GM19025 (cell line): ENCODE results near the gene WDR55.
"Not testable (repeated sequence)": the region's sequence is repeated elsewhere in the genome, so short reads cannot be mapped to it uniquely, and the experiment has no call there.

ENCODE experiments used
- ATAC-seq: cut with Tn5 transposase; IDR thresholded peaks from one replicate; pipeline ENCODE4 v1.9.1; 2021; ENCODE audit warnings: mild to moderate bottlenecking, low read depth, moderate library complexity; ENCODE audit not compliant: unreplicated experiment

WDR55 gene

GRCh38 chr5:140642718-140643117 lies 22.0 kb upstream of the WDR55 start:
- ATAC-seq, result no peak

GRCh38 chr5:140647042-140647419 lies 17.7 kb upstream of the WDR55 start:
- peak; percentile 39 for ATAC-seq

- no peak for ATAC-seq
Measured at GRCh38 chr5:140658870-140659269, 5.8 kb upstream of the WDR55 start.

DNA sequence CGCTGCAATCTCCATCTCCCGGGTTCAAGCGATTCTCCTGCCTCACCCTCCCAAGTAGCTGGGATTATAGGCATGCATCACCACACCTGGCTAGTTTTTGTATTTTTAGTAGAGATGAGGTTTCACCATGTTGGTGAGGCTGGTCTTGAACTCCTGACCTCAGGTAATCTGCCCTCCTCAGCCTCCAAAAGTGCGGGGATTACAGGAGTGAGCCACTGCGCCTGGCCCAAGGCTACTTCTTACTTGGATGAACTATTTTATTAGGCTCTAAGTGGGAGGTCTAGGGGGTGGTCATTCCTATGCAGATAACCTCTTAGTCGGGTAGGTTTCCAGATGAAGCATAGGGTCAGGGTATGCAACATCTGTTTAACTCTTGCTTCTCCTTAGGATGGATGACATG lies 4.3 kb upstream of the WDR55 start:
- ATAC-seq, result not testable (repeated sequence)

GRCh38 chr5:140664030-140664358 lies 710 bp upstream of the WDR55 start:
- ATAC-seq, result no peak

- not testable (repeated sequence) for ATAC-seq
Measured at GRCh38 chr5:140671035-140671434, 6.3 kb downstream of the WDR55 start.

GRCh38 chr5:140671472-140672125 lies 6.9 kb downstream of the WDR55 start:
- ATAC-seq, result no peak

DNA sequence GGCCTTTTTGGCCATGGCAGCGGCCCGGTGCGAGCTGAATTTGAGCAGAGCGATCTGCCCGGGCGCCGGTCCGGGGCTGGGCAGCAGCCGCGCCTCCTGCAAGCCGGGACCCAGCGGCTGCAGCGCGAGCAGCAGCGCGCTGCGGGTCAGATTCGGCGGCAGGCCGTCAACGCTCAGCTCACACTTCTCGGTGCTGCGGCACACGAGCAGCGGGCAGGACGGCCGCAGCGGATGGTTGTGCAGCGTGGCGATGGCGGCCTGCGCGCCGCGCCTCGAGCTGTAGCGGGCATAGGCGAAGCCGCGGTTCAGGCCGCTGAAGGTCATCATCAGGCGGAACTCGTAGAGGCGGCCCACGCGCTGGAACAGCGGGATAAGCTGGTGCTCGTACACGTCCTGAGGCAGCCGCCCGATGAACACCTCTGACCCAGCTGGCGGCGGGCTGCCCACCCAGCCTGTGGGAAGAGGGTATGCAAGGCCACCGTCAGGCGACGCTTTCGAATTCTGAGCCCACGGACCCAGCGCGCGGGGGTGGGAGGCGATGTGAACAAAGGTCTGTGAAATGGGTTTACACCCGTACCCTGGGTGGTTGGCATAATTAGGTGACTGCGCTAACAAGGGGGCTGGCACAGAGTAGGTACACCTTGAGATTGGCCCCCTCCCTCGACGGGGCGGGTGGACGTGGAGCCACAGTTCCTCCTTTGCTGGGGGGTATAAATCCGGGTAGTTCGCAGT lies 7.9 kb downstream of the WDR55 start:
- no peak for ATAC-seq

DNA sequence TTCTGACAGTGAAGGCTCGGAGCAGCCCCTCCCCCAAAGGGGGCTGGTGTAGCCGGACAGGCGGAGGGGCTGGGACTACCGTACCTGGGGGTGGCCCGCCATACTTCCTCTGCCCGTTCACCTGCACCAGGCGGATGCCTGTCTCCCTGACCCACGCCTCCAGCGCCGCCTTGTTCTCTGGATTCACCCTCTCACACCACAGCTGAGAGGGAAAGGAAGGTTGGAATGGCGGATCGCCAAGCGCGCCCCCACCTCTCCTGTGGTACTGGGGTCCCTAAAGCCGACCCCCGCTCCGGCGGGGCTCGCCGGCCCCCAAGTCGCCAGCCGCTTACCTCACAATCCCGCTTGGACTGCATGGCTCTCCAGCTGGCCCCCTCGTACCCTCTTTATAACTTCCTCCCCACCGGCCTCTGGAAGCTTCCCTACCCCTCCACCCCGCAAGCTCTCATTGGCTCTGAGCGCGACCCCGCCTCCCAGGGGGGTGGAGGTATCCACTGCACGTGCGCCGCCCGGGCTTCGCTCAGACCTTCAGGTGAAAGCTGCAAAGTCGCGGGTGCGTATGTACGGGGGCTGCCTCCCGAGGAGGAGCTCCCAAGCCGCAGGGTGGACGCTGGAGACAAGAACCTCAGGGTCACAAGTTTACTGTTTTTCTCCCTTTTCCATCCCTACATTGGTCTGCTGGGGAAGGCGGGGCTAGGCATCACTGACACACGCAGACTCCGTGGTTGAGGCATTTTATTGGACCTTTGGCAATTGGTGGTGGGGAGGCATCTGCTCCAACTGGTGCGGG lies 8.7 kb downstream of the WDR55 start, which contains the start of gene DND1:
TSS of gene DND1 (minus strand) at position 390 of the 790 bp plus-strand sequence. CDS start at position 356, 34 bp downstream.
- no peak for ATAC-seq

GRCh38 chr5:140674211-140674610 lies 9.5 kb downstream of the WDR55 start:
- ATAC-seq, result no peak

DNA sequence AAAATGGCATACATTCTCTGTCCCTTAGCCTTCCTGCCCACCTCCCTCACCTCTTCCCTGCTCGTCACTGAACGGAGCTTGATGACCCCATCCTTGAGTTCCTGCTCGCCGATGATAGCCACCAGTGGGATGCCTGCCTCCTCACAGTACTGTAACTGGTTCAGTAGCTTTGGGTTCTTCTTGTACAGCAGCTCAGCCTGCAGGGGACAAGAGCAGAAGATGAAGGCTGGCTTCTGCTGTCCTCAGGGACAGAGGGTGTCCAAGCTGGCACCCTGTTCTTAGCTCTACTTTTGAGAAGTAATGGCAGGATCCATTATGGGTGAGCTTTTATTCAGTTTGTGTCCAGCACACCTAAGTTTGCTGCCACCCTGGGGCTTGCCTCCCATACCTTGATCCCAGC lies 9.9 kb downstream of the WDR55 start:
- no peak for ATAC-seq

GRCh38 chr5:140677947-140678346 lies 13.2 kb downstream of the WDR55 start:
- peak; percentile 83 for ATAC-seq

DNA sequence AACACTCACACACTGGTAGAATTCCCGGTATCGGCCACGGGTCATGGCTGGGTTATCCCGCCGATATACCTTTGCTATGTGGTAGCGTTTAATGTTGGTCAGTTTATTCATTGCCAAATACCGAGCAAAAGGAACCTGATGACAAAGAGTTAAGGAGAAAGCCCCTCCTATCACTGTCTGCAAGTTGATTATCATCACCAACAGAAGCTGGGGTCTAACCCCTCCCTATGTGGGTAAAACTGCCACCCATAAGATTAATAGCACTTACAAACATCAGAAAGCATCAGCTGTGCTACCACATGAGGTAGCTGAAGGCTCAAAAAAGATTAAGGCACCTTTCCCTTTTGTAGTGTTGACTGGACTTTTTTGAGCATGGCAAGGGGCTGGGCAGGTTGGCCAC lies 14.3 kb downstream of the WDR55 start:
- ATAC-seq, result no peak

DNA sequence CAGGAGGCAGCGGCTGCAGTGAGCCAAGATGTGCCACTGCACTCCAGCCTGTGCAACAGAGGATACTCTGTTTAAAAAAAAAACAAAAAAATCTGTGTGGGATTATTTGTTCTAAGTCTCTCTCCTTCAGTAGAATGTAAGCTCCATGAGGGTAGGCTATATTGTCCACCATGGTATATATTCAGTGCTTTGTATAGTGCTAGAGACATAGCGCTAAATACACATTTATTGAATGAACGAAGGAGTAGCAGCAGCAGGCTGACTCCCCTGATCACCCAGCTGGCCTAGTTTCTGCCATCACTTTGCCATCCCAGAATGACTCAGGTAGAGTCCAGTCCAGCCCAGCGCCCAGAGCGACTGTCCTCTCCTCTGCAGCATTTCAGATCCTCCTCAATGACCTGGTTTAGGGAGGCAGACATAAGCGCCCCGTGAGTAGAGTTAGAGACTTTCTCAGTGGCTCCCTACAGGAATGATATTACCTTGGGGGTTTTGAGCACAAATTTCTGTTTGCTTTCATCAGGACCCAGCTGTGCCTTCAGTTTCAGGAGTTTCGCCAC lies 25.8 kb downstream of the WDR55 start:
- ATAC-seq, result no peak

DNA sequence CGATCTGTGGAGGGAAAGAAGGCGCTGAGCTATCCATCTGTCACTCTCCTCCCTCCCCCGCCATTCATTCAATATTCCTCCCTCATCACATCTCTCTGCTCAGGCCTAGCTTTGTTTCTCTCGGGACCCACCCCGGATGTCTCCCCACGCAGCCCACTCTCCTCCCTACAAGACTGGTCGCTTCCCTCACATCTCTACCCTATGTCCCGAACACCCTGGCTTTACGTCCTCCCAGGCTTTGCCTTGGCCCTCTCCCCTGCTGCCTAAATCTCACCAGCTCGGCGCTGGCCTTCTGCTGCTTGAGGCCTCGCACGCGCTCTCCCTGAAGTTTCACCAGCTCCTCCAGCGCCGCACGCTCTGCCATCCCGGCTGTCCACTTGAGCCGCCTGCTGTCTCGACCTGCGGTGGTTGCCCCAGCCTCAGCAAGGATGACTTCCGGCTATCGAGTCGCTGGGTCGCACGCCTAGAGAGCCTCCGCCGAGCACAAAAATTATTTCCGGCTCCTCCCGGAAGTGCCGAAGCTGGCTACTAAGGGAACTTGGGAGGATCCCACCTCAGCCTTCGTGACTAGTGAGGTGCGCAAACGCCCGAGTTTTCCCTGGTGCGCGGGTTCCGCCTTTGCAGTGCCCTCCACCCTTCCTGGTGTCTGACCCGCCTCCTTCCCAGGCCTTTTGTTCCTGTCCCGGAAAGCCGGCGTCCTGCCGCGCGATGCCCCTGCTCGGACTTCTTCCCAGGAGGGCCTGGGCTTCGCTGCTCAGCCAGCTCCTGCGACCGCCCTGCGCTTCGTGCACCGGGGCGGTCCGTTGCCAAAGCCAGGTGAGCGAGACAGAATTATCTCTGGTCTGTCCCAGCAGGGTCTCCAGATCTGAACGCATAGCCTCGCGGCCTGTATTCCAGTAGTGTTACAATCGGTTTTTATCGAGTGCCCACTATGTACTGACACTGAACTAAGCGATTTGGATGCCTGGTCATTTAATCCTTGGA lies 26.5 kb downstream of the WDR55 start, which contains the start of the genes HARS1 and HARS2:
TSS of gene HARS1 (minus strand) at position 430 of the 984 bp plus-strand sequence. CDS start at position 364, 66 bp downstream.
TSS of gene HARS2 (plus strand) at position 515 of the 984 bp plus-strand sequence. CDS start at position 709, 194 bp downstream.
- ATAC-seq, result peak; percentile 95

GRCh38 chr5:140694276-140694675 lies 29.6 kb downstream of the WDR55 start:
- no peak for ATAC-seq

GRCh38 chr5:140696891-140697492 lies 32.3 kb downstream of the WDR55 start:
- ATAC-seq, result no peak

DNA sequence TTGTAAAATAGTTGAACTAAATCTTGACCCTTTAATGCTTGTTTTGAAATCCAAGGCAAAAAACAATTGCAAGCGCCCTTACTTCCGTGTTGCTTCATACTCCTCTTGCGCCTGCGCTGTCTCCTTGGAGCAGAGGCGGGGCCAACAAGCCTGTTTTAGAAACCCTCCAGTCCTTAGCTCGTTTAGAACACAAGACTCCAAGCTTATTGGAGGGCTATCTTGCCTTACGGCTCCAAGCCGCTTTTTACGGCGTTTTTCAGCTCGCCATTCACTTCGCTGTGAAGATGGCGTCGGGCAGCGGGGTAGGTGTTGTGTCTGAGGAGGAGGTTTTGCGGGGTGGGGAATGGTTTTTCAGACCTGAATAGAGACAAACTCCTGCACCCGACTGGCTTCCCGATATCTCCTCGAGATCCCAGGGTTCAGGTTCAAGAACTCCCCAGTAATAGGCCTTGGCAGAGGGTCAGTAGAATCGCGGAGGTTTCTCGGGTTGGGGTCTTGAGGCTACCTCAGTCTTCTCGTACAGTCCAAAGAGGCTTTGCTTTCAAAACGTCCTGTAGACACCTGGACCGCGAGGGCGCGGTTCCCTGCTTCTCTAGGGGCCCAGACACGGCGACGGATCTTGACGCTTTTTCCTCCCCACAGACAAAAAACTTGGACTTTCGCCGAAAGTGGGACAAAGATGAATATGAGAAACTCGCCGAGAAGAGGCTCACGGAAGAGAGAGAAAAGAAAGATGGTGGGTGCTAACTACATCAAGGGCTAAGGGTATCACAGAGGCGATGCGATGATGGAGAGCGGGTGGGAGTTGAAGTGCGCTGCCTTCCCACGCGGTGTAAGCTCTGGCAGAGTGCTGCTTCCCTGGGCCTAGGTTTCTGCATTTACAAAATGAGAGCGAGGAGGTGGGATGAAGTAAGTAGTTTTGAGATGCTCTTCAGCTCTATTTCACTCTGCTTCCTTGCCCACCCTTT lies 35.8 kb downstream of the WDR55 start, which contains the start of gene ZMAT2:
TSS of gene ZMAT2 (plus strand) at position 271 of the 968 bp plus-strand sequence. CDS start at position 285, 14 bp downstream.
- ATAC-seq, result peak; percentile 97
